NCI-H82 treated with DMSO at 0.1 percent for 48 hours (cell line): ENCODE data around the gene BTF3L4.

Experiments used
- DNase-seq: peaks from one replicate; lab custom pipeline; 2025; ENCODE audit not compliant: unreplicated experiment; lab: John Stamatoyannopoulos, UW

Gene BTF3L4

GRCh38 chr1:52122384-52122783 is 66.3 kb downstream of the BTF3L4 start:
- no peak for DNase-seq

GRCh38 chr1:52123622-52124021 is 67.5 kb downstream of the BTF3L4 start:
- DNase-seq: no peak

- DNase-seq: no peak
Measured at GRCh38 chr1:52125736-52126359, 69.8 kb downstream of the BTF3L4 start.

GRCh38 chr1:52127181-52128180 is 71.4 kb downstream of the BTF3L4 start:
- peak; percentile 43 for DNase-seq

- DNase-seq: no peak
Measured at GRCh38 chr1:52139817-52140540, 83.9 kb downstream of the BTF3L4 start.
